Gastrocnemius medialis (tissue), 4 donors: ENCODE measurements around the gene OR6K3.

ENCODE experiments used
- CTCF ChIP-seq, 5 experiments: fragments of 450-650 bp in 3 of 5; fragments of 200-600 bp in 2 of 5; sonication (generic) in 2 of 5; IDR thresholded peaks in 4 of 5; conservative IDR thresholded peaks in 1 of 5; 1 replicate in 4 of 5; 2 replicates in 1 of 5; pipeline ENCODE4 v1.5.1; 2016 to 2019; ENCODE audit warnings: antibody characterized with exemption in 5 of 5, mild to moderate bottlenecking in 3 of 5, moderate library complexity in 3 of 5
- POLR2A ChIP-seq, 2 donors: fragments of 450-650 bp; IDR thresholded peaks; one replicate each; pipeline ENCODE4 v1.6.1; 2017; ENCODE audit warnings: antibody characterized with exemption in 2 of 2, mild to moderate bottlenecking in 2 of 2, moderate library complexity in 2 of 2

GRCh38 chr1:158689110-158689509 is 31.4 kb downstream of the OR6K3 start:
- TF ChIP-seq CTCF (IDR thresholded peaks at IDR 0.05 in 4 of 5, conservative IDR thresholded peaks at IDR 0.05 in 1 of 5) = no peak
- TF ChIP-seq POLR2A (IDR thresholded peaks at IDR 0.05) = no peak
